NB4 (cell line): Measurements from ENCODE around the gene VGLL4.

Source experiments
- MAX ChIP-seq: IDR thresholded peaks from 2 replicates; pipeline ENCODE4 v1.6.1; 2011; ENCODE audit warnings: low read depth, low read length
- POLR2A ChIP-seq: IDR thresholded peaks from 2 replicates; pipeline ENCODE4 v1.6.1; 2011; ENCODE audit warnings: mild to moderate bottlenecking; ENCODE audit not compliant: insufficient read length; ENCODE audit errors: extremely low read depth

- TF ChIP-seq MAX: no peak
- no peak for TF ChIP-seq POLR2A
Measured at GRCh38 chr3:11655196-11655928, 11.6 kb upstream of the VGLL4 start.
